NB4 (cell line): ENCODE data around the gene DOCK8.

Experiments used
- DNase-seq: peaks from one replicate; pipeline ENCODE4 v3.0.0; 2010; ENCODE audit warnings: low read depth
- H3K4me3 ChIP-seq: one replicate; pipeline ENCODE4 v1.5.1; 2011; ENCODE audit warnings: mild to moderate bottlenecking, low read depth, low read length, moderate library complexity
- CTCF ChIP-seq: IDR thresholded peaks from one replicate; pipeline ENCODE4 v1.5.1; 2012; ENCODE audit warnings: low read depth, low read length
- MAX ChIP-seq: IDR thresholded peaks from 2 replicates; pipeline ENCODE4 v1.6.1; 2011; ENCODE audit warnings: low read depth, low read length
- MYC ChIP-seq: IDR thresholded peaks from 2 replicates; pipeline ENCODE4 v1.6.1; 2011; ENCODE audit warnings: low read depth, low read length
- POLR2A ChIP-seq: IDR thresholded peaks from 2 replicates; pipeline ENCODE4 v1.6.1; 2011; ENCODE audit warnings: mild to moderate bottlenecking; ENCODE audit not compliant: insufficient read length; ENCODE audit errors: extremely low read depth

The DOCK8 gene

GRCh38 chr9:426264-426663, 211.6 kb downstream of the DOCK8 start:
- H3K4me3 ChIP-seq = no peak overlapping the region
- TF ChIP-seq MAX (no peak), MYC (no peak), POLR2A (no peak), CTCF (no peak)
- no peak for DNase-seq

- no peak for TF ChIP-seq MYC
- TF ChIP-seq CTCF = no peak
- TF ChIP-seq POLR2A = no peak
- TF ChIP-seq MAX = no peak
- DNase-seq = no peak
- H3K4me3 ChIP-seq = no peak overlapping the region
Measured at GRCh38 chr9:426976-427375, 212.3 kb downstream of the DOCK8 start.

- no peak overlapping the region for H3K4me3 ChIP-seq
- TF ChIP-seq POLR2A (no peak), CTCF (no peak), MYC (no peak), MAX (no peak)
- DNase-seq = no peak
Measured at GRCh38 chr9:431701-432100, 217.0 kb downstream of the DOCK8 start.

- TF ChIP-seq POLR2A (no peak), CTCF (no peak), MYC (no peak), MAX (no peak)
Measured at GRCh38 chr9:436482-436881, 221.8 kb downstream of the DOCK8 start.

GRCh38 chr9:437066-437465, 222.4 kb downstream of the DOCK8 start:
- no peak for DNase-seq
- no peak overlapping the region for H3K4me3 ChIP-seq

More at GRCh38 chr9:436482-436881, 221.8 kb downstream of the DOCK8 start:
- no peak overlapping the region for H3K4me3 ChIP-seq
- no peak for DNase-seq

More at GRCh38 chr9:437066-437465, 222.4 kb downstream of the DOCK8 start:
- TF ChIP-seq MAX (no peak), POLR2A (no peak), MYC (no peak), CTCF (no peak)
